BJ (cell line): Measurements from ENCODE around the gene NOL3. TPM values are rescaled to one million over a fixed set of nuclear protein-coding genes. Genes with fewer than 3 reads are reported as not detected.

Experiments
- CTCF ChIA-PET: fragments of 350-600 bp; formaldehyde crosslinking; extraction: SDS; loops from one replicate; lab custom pipeline; 2021; ENCODE audit warnings: antibody characterized with exemption, inconsistent platforms; lab: Yijun Ruan, JAX
- POLR2A ChIA-PET: fragments of 300-600 bp; sonication (Branson Sonifier 250); formaldehyde crosslinking; extraction: SDS; loops from one replicate; lab custom pipeline; 2021; ENCODE audit warnings: antibody characterized with exemption; lab: Charles Lee
- DNase-seq: peaks from one replicate; pipeline ENCODE4 v3.0.0-alpha.2; 2011; ENCODE audit warnings: low read depth
- H3K27me3 ChIP-seq: 2 replicates; pipeline ENCODE4 v1.6.0; 2011; ENCODE audit warnings: low read length; ENCODE audit not compliant: control insufficient read depth, insufficient read depth
- H3K36me3 ChIP-seq: 2 replicates; pipeline ENCODE4 v1.5.1; 2011; ENCODE audit warnings: low read length; ENCODE audit not compliant: control insufficient read depth, insufficient read depth
- H3K4me3 ChIP-seq: 2 replicates; pipeline ENCODE4 v1.5.1; 2011; ENCODE audit warnings: low read depth, mild to moderate bottlenecking, control low read depth, low read length
- polyA plus RNA-seq: library from polyadenylated mRNA; depleted of rRNA; stranded (reverse); fragments of >200 nt; gene quantifications from 2 replicates; pipeline ENCODE4 v1.2.3, GENCODE V29; 2011
- TF ChIP-seq, protein P1 (sequence below): IDR thresholded peaks from 2 replicates; pipeline ENCODE4 v1.5.1; 2011; ENCODE audit warnings: low read depth, mild to moderate bottlenecking, control low read depth, inconsistent platforms, low read length, moderate library complexity; ENCODE audit not compliant: insufficient read depth

The NOL3 gene
- polyA plus RNA-seq, 1 experiment = 14.7 TPM

DNA sequence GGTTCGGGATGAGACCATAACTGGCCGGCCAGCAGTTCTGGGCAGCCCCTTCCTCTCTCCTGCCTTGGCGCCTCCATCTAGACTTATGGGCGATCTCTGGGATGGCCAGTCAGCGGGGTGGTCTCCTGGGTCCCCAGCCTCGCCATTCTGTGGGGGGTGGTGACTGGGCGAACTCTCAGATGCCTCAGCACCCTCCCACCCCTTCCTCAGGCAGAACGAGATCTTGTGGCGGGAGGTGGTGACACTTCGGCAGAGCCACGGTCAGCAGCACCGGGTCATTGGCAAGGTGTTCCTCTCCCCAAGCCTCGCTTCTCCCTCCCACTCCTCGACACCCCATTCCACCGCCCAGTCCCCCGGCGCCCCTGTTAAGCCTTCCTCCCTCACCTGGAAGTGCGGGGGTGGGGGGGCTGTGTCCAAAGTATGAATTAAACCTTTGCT is 4.2 kb upstream of the NOL3 start:
- no peak for DNase-seq

DNA sequence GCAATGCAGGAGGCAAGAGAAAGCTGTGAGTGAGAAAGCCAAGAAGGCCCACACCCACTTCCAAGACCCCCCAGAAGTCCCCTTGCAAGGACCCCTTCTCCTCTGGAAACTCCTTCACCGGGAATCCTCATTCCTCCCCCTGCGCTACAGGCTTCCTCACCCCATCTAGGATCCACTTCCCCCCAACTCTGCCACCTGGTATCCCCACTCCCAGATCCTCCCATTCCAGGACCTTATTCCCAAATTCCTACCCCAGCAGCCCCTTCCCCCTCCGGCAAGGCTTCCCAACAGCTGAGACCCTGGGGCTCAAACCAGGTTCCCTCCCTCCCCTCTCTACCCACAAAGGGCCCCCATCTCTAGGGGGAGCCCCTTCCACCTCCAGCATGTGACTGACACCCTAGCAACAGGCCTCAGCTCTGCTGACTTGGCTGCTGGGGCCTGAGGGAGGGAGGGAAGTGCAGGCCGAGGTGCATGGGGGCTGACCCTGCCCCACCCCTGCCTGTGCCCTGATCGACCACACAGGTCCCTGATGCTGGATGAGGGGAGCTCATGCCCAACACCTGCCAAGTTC is 3.7 kb upstream of the NOL3 start:
- H3K27me3 ChIP-seq = peaks cover 18% of the 10 kb centered on the region
- TF ChIP-seq, protein P1, sequence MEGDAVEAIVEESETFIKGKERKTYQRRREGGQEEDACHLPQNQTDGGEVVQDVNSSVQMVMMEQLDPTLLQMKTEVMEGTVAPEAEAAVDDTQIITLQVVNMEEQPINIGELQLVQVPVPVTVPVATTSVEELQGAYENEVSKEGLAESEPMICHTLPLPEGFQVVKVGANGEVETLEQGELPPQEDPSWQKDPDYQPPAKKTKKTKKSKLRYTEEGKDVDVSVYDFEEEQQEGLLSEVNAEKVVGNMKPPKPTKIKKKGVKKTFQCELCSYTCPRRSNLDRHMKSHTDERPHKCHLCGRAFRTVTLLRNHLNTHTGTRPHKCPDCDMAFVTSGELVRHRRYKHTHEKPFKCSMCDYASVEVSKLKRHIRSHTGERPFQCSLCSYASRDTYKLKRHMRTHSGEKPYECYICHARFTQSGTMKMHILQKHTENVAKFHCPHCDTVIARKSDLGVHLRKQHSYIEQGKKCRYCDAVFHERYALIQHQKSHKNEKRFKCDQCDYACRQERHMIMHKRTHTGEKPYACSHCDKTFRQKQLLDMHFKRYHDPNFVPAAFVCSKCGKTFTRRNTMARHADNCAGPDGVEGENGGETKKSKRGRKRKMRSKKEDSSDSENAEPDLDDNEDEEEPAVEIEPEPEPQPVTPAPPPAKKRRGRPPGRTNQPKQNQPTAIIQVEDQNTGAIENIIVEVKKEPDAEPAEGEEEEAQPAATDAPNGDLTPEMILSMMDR = no peak
- ChIA-PET POLR2A (no interaction called here), CTCF (interaction anchor here (1.0 to 5.1 kb wide), 2 partner anchors 12 to 208 kb away, joined by 3 to 34 read pairs; no protein-coding TSS in a partner anchor)
- no peak overlapping the region for H3K4me3 ChIP-seq
- no peaks in the 10 kb centered on the region for H3K36me3 ChIP-seq
- DNase-seq = no peak

More for the DNA sequence above, 4.2 kb upstream of the NOL3 start:
- ChIA-PET CTCF (interaction anchor here (1.0 to 7.1 kb wide), 4 partner anchors 9 to 207 kb away, joined by 3 to 36 read pairs (median 4); no protein-coding TSS in a partner anchor), POLR2A (no interaction called here)
- no peaks in the 10 kb centered on the region for H3K36me3 ChIP-seq
- peaks cover 18% of the 10 kb centered on the region for H3K27me3 ChIP-seq
- H3K4me3 ChIP-seq = no peak overlapping the region
- TF ChIP-seq, protein P1 = no peak

GRCh38 chr16:67167588-67167987 is 2.8 kb upstream of the NOL3 start:
- DNase-seq = no peak
- TF ChIP-seq, protein P1 = no peak
- POLR2A ChIA-PET = no interaction called here
- Histone ChIP-seq H3K27me3 (peaks cover 18% of the 10 kb centered on the region), H3K36me3 (no peaks in the 10 kb centered on the region), H3K4me3 (no peak overlapping the region)
- CTCF ChIA-PET = interaction anchor here (1.0 to 5.1 kb wide), 3 partner anchors 13 to 192 kb away, joined by 3 to 34 read pairs (median 8); no protein-coding TSS in a partner anchor

- CTCF ChIA-PET = interaction anchor here (0.7 to 5.1 kb wide), 5 partner anchors 10 to 71 kb away, joined by 3 to 34 read pairs (median 4); partner anchors contain the start of genes FBXL8 and TRADD
- TF ChIP-seq, protein P1 = no peak
- POLR2A ChIA-PET = no interaction called here
- Histone ChIP-seq H3K4me3 (no peak overlapping the region), H3K27me3 (peaks cover 16% of the 10 kb centered on the region), H3K36me3 (no peaks in the 10 kb centered on the region)
- no peak for DNase-seq
Measured at GRCh38 chr16:67169011-67169451, 1.3 kb upstream of the NOL3 start.

DNA sequence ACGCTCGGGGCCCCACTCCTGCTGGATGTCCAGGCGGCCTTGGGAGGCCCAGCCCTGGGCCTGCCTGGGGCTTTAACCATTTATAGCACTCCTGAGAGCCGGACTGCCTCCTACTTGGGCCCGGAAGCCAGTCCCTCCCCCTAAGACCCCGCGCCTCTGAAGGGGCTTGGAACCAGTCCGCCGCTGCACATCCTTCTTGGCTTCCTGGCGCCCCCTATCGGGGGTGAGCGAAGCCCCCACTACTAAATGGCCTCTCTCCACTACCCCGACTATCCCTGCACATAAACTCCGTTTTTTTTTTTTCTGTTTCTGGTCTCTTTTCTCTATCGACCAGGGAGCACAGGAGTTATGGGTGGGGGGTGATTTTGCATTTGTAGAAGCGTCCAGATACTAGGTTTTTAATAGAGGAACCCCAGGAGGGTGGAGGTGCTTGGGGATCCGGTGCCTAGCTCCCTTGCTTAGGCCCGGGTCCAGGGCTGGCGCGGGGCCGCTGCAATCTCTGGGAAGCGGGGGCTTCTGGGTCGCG is 633 bp upstream of the NOL3 start:
- peaks cover 15% of the 10 kb centered on the region for H3K27me3 ChIP-seq
- TF ChIP-seq, protein P1 = peak; percentile 69
- peak overlapping the region; percentile 37 for H3K4me3 ChIP-seq
- no peak for DNase-seq
- CTCF ChIA-PET = interaction anchor here (0.6 to 5.1 kb wide), 11 partner anchors 9 to 1510 kb away, joined by 3 to 34 read pairs (median 4); partner anchors contain the start of gene B3GNT9
- POLR2A ChIA-PET = interaction anchor here (1.4 kb wide), 1 partner anchor 9 kb away, joined by 3 read pairs; no protein-coding TSS in a partner anchor
- no peaks in the 10 kb centered on the region for H3K36me3 ChIP-seq
